Ovary (tissue), 9 donors: ENCODE measurements around the gene GPSM1. TPM values are rescaled to one million over a fixed set of nuclear protein-coding genes. Genes with fewer than 3 reads are reported as not detected.

Experiments
- DNase-seq, 5 donors: peaks; one replicate each; pipeline ENCODE4 v3.0.0-alpha.2; 2019 to 2020
- H3K27ac ChIP-seq, 2 donors: fragments of 200-600 bp; one replicate each; pipeline versions ENCODE4 v1.5.1 to v1.8.0; 2019 to 2022
- H3K27me3 ChIP-seq: fragments of 200-600 bp; one replicate; pipeline ENCODE4 v1.8.0; 2022
- H3K36me3 ChIP-seq: fragments of 200-600 bp; sonication (generic); one replicate; pipeline ENCODE4 v1.5.1; 2019
- H3K4me1 ChIP-seq: one replicate; pipeline ENCODE4 v1.8.1; 2013; ENCODE audit warnings: mild to moderate bottlenecking, moderate library complexity; ENCODE audit not compliant: insufficient read depth
- H3K4me3 ChIP-seq: fragments of 200-600 bp; sonication (generic); one replicate; pipeline ENCODE4 v1.5.1; 2017
- H3K9me3 ChIP-seq, 2 donors: fragments of 200-600 bp in 1 of 2; sonication (generic) in 1 of 2; one replicate each; pipeline versions ENCODE4 v1.5.1 to v1.8.1; 2013 to 2019; ENCODE audit warnings: mild to moderate bottlenecking in 1 of 2, moderate library complexity in 1 of 2
- CTCF ChIP-seq, 3 donors: fragments of 450-650 bp in 2 of 3; fragments of 200-600 bp in 1 of 3; IDR thresholded peaks; one replicate each; pipeline versions ENCODE4 v1.5.1 to v1.8.0; 2016 to 2022; ENCODE audit warnings: antibody characterized with exemption in 3 of 3, mild to moderate bottlenecking in 1 of 3
- EP300 ChIP-seq: sonication (generic); formaldehyde crosslinking; IDR thresholded peaks from one replicate; pipeline ENCODE4 v1.6.1; 2017; ENCODE audit warnings: antibody characterized with exemption
- POLR2A ChIP-seq: fragments of 450-650 bp; IDR thresholded peaks from one replicate; pipeline ENCODE4 v1.6.1; 2017; ENCODE audit warnings: antibody characterized with exemption, mild to moderate bottlenecking, moderate library complexity
- WGBS, 3 donors: extraction: QIAGEN DNeasy Blood & Tissue Kit in 1 of 3; methylation state at CpG; one replicate each; pipeline versions ENCODE4 v1.1.5 to v1.1.7; 2013 to 2017; 5-methylcytosine and 5-hydroxymethylcytosine counted together
- intact Hi-C, 4 donors: fragments of 100-400 bp; cut with DNase I; formaldehyde crosslinking; loops; one replicate each; pipeline versions ENCODE4 v1.11.0 to v1.15.1; 2022 to 2023
- polyA plus RNA-seq, 2 donors: library from polyadenylated mRNA; stranded (reverse); fragments of 200-250 nt in 1 of 2; fragments of 350-450 nt in 1 of 2; fragmentation: Illumina TruSeq in 1 of 2; extraction: RNeasy Lipid Tissue Mini Kit (QIAGEN cat#74804) in 1 of 2; gene quantifications; one replicate each; pipeline ENCODE4 v1.2.3, GENCODE V29; 2013 to 2014
- total RNA-seq, 7 donors: library from RNA; depleted of rRNA in 2 of 7; stranded (reverse); fragments of >200 nt in 2 of 7; fragmentation: NEBNext Ultra II Directional in 3 of 7; extraction: Animal tissue kit (Norgen Biotek cat#: 25700) in 3 of 7; gene quantifications; one replicate each; pipeline versions ENCODE4 v1.1.0 to v1.2.4, GENCODE V29; 2016 to 2023
- donor health status: DM: no; HTN: no; CAD: no; lungs with moderate emphysema.
- donor health status: DM: no; HTN: no; CAD: no.
- donor health status: Bipolar disorder and iron deficiency.
- donor health status: DM: yes; HTN: yes; CAD: no.
- donor health status: DM: no; HTN: no; CAD: no.
- donor health status: DM: yes; HTN: yes; CAD: no.

GPSM1 gene
- total and polyA plus RNA-seq, 9 donors = 0.57 to 65.4 (median 36.3) TPM

- DNase-seq = no peak
- H3K27me3 ChIP-seq = no peaks in the 10 kb centered on the region
- H3K27ac ChIP-seq = no peak overlapping the region
- TF ChIP-seq POLR2A = no peak
- H3K9me3 ChIP-seq = no peaks in the 10 kb centered on the region
- no peaks in the 10 kb centered on the region for H3K36me3 ChIP-seq
- WGBS, 3 donors = 55 to 61% (median 60%) methylated on average over 12 to 14 of the region's 14 CpGs
- intact Hi-C loops = loop anchor here in 3 of 4 donors (5.0 to 10.0 kb wide), 6 partner anchors 108 to 488 kb away; partner anchors contain the start of gene UBAC1 (in 1 of the 3)
- H3K4me1 ChIP-seq = no peaks in the 10 kb centered on the region
- no peak overlapping the region for H3K4me3 ChIP-seq
Observed at GRCh38 chr9:136282272-136282861, 45.0 kb upstream of the GPSM1 start.

GRCh38 chr9:136283291-136284235 lies 43.8 kb upstream of the GPSM1 start:
- H3K36me3 ChIP-seq = no peaks in the 10 kb centered on the region
- intact Hi-C loops = loop anchor here in 3 of 4 donors (5.0 to 10.0 kb wide), 6 partner anchors 109 to 489 kb away; partner anchors contain the start of gene UBAC1 (in 1 of the 3)
- no peak for TF ChIP-seq EP300
- TF ChIP-seq CTCF (IDR thresholded peaks at IDR 0.05) = peak; percentile 63 to 75 (median 68)
- H3K9me3 ChIP-seq = no peaks in the 10 kb centered on the region
- H3K27me3 ChIP-seq = no peaks in the 10 kb centered on the region
- DNase-seq = peak; percentile 67 to 84 (median 76)
- H3K4me3 ChIP-seq = no peak overlapping the region
- 13 to 22% (median 15%) methylated on average over 31 to 32 of the region's 32 CpGs for WGBS, 3 donors
- H3K4me1 ChIP-seq = no peaks in the 10 kb centered on the region
- no peak overlapping the region for H3K27ac ChIP-seq

- 52 to 73% (median 57%) methylated on average over 22 of the region's 22 CpGs for WGBS, 3 donors
- DNase-seq = no peak
- no peaks in the 10 kb centered on the region for H3K9me3 ChIP-seq
- no peaks in the 10 kb centered on the region for H3K27me3 ChIP-seq
- no peak overlapping the region for H3K27ac ChIP-seq
- no peak overlapping the region for H3K4me3 ChIP-seq
- intact Hi-C loops = loop anchor here in 3 of 4 donors (5.0 to 10.0 kb wide), 6 partner anchors 110 to 490 kb away; partner anchors contain the start of gene UBAC1 (in 1 of the 3)
- TF ChIP-seq EP300 (no peak), CTCF (IDR thresholded peaks at IDR 0.05) (no peak), POLR2A (no peak)
- H3K4me1 ChIP-seq = no peaks in the 10 kb centered on the region
- H3K36me3 ChIP-seq = no peaks in the 10 kb centered on the region
Observed at GRCh38 chr9:136284311-136284710, 43.0 kb upstream of the GPSM1 start.

GRCh38 chr9:136284951-136285350 lies 42.4 kb upstream of the GPSM1 start:
- WGBS, 3 donors = 73 to 84% (median 79%) methylated on average over 19 of the region's 19 CpGs
- H3K9me3 ChIP-seq = no peaks in the 10 kb centered on the region
- no peaks in the 10 kb centered on the region for H3K4me1 ChIP-seq
- intact Hi-C loops = loop anchor here in 3 of 4 donors (5.0 to 10.0 kb wide), 6 partner anchors 110 to 490 kb away; partner anchors contain the start of gene UBAC1 (in 1 of the 3)
- H3K4me3 ChIP-seq = no peak overlapping the region
- H3K27ac ChIP-seq = no peak overlapping the region
- TF ChIP-seq CTCF (IDR thresholded peaks at IDR 0.05) = no peak
- TF ChIP-seq EP300 = no peak
- no peak for TF ChIP-seq POLR2A
- DNase-seq = no peak
- no peaks in the 10 kb centered on the region for H3K27me3 ChIP-seq
- H3K36me3 ChIP-seq = no peaks in the 10 kb centered on the region
